GM13977 (cell line): Measurements from ENCODE around the gene RDH13.
"Not testable (repeated sequence)": the region's sequence is repeated elsewhere in the genome, so short reads cannot be mapped to it uniquely, and the experiment has no call there.

ENCODE experiments used
- DNase-seq: peaks from one replicate; pipeline ENCODE4 v3.0.0; 2012; ENCODE audit warnings: low spot score
- in situ Hi-C: fragments of 300-500 bp; cut with MboI; formaldehyde crosslinking; loops from one replicate; pipeline ENCODE4 v1.12.0; 2022; ENCODE audit warnings: low sequenced_read_pairs, low pct_unique_long_range_greater_than_20kb, mixed read lengths, inconsistent platforms; ENCODE audit not compliant: unreplicated experiment
- TF ChIP-seq, protein P1 (sequence below): IDR thresholded peaks from 2 replicates; pipeline ENCODE4 v1.5.1; 2012; ENCODE audit warnings: mild to moderate bottlenecking, control low read depth; ENCODE audit not compliant: insufficient read depth; ENCODE audit errors: extremely low read depth, missing control alignments

Gene RDH13

GRCh38 chr19:55005684-55006488 is 57.1 kb downstream of the RDH13 start:
- peak; percentile 83 for DNase-seq
- in situ Hi-C loops, result no loop called here

DNA sequence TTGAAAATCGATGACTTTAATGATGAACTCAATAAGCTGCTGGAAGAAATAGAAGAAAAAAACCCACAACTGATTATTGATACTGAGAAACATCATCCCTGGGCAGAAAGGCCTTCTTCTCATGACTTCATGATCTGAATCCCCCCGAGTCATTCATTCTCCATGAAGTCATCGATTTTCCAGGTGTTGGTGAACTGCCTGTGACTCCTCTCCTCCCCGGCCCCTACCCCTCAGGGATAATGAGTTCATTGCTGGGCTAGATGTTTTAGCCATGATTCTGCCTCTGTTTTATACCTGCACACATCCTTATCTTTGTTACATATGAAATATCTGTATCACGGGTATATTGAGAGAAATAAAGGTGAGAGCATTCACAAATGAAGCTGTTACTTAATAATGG is 62.2 kb downstream of the RDH13 start:
- no peak for DNase-seq
- in situ Hi-C loops, result no loop called here
- TF ChIP-seq, protein P1, sequence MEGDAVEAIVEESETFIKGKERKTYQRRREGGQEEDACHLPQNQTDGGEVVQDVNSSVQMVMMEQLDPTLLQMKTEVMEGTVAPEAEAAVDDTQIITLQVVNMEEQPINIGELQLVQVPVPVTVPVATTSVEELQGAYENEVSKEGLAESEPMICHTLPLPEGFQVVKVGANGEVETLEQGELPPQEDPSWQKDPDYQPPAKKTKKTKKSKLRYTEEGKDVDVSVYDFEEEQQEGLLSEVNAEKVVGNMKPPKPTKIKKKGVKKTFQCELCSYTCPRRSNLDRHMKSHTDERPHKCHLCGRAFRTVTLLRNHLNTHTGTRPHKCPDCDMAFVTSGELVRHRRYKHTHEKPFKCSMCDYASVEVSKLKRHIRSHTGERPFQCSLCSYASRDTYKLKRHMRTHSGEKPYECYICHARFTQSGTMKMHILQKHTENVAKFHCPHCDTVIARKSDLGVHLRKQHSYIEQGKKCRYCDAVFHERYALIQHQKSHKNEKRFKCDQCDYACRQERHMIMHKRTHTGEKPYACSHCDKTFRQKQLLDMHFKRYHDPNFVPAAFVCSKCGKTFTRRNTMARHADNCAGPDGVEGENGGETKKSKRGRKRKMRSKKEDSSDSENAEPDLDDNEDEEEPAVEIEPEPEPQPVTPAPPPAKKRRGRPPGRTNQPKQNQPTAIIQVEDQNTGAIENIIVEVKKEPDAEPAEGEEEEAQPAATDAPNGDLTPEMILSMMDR, result no peak

More at GRCh38 chr19:55005684-55006488, 57.1 kb downstream of the RDH13 start:
- TF ChIP-seq, protein P1, result no peak

GRCh38 chr19:54998751-54999239 is 64.2 kb downstream of the RDH13 start:
- DNase-seq, in situ Hi-C loops: not testable (repeated sequence)

DNA sequence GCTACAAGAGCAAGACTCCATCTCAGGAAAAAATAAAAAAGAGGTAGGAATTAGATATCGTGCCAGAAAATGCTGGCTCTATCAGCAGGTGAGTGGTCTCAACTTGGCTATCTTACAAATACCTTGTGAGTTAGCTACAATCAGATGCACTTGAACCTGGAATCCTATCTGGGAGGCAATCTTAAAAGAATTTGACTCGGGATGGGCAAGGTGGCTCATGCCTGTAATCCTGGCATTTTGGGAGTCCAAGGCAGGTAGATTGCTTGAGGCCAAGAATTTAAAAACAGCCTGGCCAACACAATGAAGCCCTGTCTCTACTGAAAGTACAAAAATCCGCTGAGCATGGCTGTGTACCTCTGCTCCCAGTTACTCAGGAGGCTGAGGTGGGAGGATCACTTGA is 67.4 kb downstream of the RDH13 start:
- DNase-seq, result no peak
- TF ChIP-seq, protein P1, result no peak
- in situ Hi-C loops, result no loop called here
